Stimulated activated CD8-positive, alpha-beta memory T cell treated with anti-CD3 and anti-CD28 coated beads, Interleukin-4, amount 100 ng/mL, for 48 hours (primary cell): ENCODE data around the gene ARHGAP36.

Experiments used
- DNase-seq: peaks from one replicate; pipeline ENCODE4 v3.0.0-alpha.2; 2020

Gene ARHGAP36

GRCh38 chrX:131072871-131073571, 14.9 kb downstream of the ARHGAP36 start:
- DNase-seq, result no peak

GRCh38 chrX:131073607-131074006, 15.5 kb downstream of the ARHGAP36 start:
- no peak for DNase-seq

GRCh38 chrX:131081772-131082740, 23.9 kb downstream of the ARHGAP36 start:
- no peak for DNase-seq

- no peak for DNase-seq
Measured at GRCh38 chrX:131083510-131084142, 25.5 kb downstream of the ARHGAP36 start.

GRCh38 chrX:131084145-131084544, 26.0 kb downstream of the ARHGAP36 start:
- DNase-seq, result no peak

- no peak for DNase-seq
Measured at GRCh38 chrX:131136776-131137175, 78.6 kb downstream of the ARHGAP36 start.

GRCh38 chrX:131139072-131139471, 80.9 kb downstream of the ARHGAP36 start:
- DNase-seq, result no peak
